ENCODE data around the gene PLCE1.

GRCh38 chr10:94023906-94024305 is 30.2 kb downstream of the PLCE1 start:
- TF ChIP-seq CTCF (IDR thresholded peaks at IDR 0.05; ENCODE audit: low read length): no peak
- no peak for TF ChIP-seq EZH2 (optimal IDR thresholded peaks at IDR 0.05; ENCODE audit: low read depth, low read length)

All from MM.1S (cell line).